ENCODE data around the gene DIP2B. TPM values are rescaled to one million over a fixed set of nuclear protein-coding genes. Genes with fewer than 3 reads are reported as not detected.

DIP2B gene
- polyA plus RNA-seq, 4 donors = 20.5 to 24.6 (median 23.4) TPM

- DNase-seq (ENCODE audit: low read depth in 4 of 4, low spot score in 2 of 4) = no peak
Measured at GRCh38 chr12:50606675-50607375, 102.0 kb downstream of the DIP2B start.

- DNase-seq (ENCODE audit: low read depth in 4 of 4, low spot score in 2 of 4) = no peak
Measured at GRCh38 chr12:50609292-50609874, 104.6 kb downstream of the DIP2B start.

- no peak for DNase-seq (ENCODE audit: low read depth in 4 of 4, low spot score in 2 of 4)
Measured at GRCh38 chr12:50610171-50610570, 105.4 kb downstream of the DIP2B start.

- DNase-seq (ENCODE audit: low read depth in 4 of 4, low spot score in 2 of 4) = no peak
Measured at GRCh38 chr12:50611021-50611744, 106.4 kb downstream of the DIP2B start.

- DNase-seq (ENCODE audit: low read depth in 4 of 4, low spot score in 2 of 4) = no peak
Measured at GRCh38 chr12:50612882-50613281, 108.1 kb downstream of the DIP2B start.

GRCh38 chr12:50613463-50613862 is 108.7 kb downstream of the DIP2B start:
- no peak for DNase-seq (ENCODE audit: low read depth in 4 of 4, low spot score in 2 of 4)

GRCh38 chr12:50614167-50614759 is 109.5 kb downstream of the DIP2B start:
- DNase-seq (ENCODE audit: low read depth in 4 of 4, low spot score in 2 of 4) = no peak

- DNase-seq (ENCODE audit: low read depth in 4 of 4, low spot score in 2 of 4) = no peak
Measured at GRCh38 chr12:50615145-50615906, 110.5 kb downstream of the DIP2B start.

GRCh38 chr12:50615907-50616296 is 111.1 kb downstream of the DIP2B start:
- DNase-seq (ENCODE audit: low read depth in 4 of 4, low spot score in 2 of 4) = no peak

GRCh38 chr12:50617657-50618056 is 112.9 kb downstream of the DIP2B start:
- no peak for DNase-seq (ENCODE audit: low read depth in 4 of 4, low spot score in 2 of 4)

GRCh38 chr12:50618864-50619609 is 114.3 kb downstream of the DIP2B start:
- no peak for DNase-seq (ENCODE audit: low read depth in 4 of 4, low spot score in 2 of 4)

- DNase-seq (ENCODE audit: low read depth in 4 of 4, low spot score in 2 of 4) = no peak
Measured at GRCh38 chr12:50619610-50619958, 114.8 kb downstream of the DIP2B start.

- no peak for DNase-seq (ENCODE audit: low read depth in 4 of 4, low spot score in 2 of 4)
Measured at GRCh38 chr12:50620109-50620977, 115.6 kb downstream of the DIP2B start.

- no peak for DNase-seq (ENCODE audit: low read depth in 4 of 4, low spot score in 2 of 4)
Measured at GRCh38 chr12:50620978-50621360, 116.2 kb downstream of the DIP2B start.

GRCh38 chr12:50621399-50622300 is 116.9 kb downstream of the DIP2B start:
- no peak for DNase-seq (ENCODE audit: low read depth in 4 of 4, low spot score in 2 of 4)

GRCh38 chr12:50625029-50625925 is 120.5 kb downstream of the DIP2B start:
- DNase-seq (ENCODE audit: low read depth in 4 of 4, low spot score in 2 of 4) = no peak

- no peak for DNase-seq (ENCODE audit: low read depth in 4 of 4, low spot score in 2 of 4)
Measured at GRCh38 chr12:50626026-50626425, 121.2 kb downstream of the DIP2B start.

All from left renal cortex interstitium (tissue), 4 donors.